ENCODE measurements around the gene MISFA.
"Not testable (repeated sequence)": the region's sequence is repeated elsewhere in the genome, so short reads cannot be mapped to it uniquely, and the experiment has no call there.

The MISFA gene

DNA sequence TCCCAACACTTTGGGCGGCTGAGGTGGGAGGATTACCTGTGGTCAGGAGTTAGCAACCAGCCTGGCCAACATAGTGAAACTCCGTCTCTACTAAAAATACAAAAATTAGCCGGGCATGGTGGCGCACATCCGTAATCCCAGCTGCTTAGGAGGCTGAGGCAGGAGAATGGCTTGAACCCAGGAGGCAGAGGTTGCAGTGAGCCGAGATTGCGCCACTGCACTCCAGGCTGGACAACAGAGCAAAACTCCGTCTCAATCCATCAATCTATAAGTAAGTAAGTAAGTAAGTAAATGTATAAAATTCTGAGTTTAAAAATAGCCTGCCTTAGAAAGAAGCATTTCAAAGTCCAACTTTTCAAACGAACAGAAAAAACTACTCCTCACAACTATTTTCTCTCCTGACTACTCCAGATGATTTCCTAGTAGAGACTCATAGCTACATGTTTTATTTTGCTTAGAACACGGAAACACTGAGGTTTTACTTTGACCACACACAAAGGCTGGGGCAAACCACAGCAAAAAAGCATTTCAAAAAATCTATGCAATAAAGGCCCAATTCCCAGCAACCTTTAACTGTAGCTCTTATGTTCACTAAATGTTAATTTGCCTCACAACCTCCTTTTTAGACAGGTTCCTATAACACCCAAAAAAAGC, 18.2 kb downstream of the MISFA start:
- no peak for DNase-seq (ENCODE audit: low read depth in 1 of 2, low spot score in 1 of 2)

DNA sequence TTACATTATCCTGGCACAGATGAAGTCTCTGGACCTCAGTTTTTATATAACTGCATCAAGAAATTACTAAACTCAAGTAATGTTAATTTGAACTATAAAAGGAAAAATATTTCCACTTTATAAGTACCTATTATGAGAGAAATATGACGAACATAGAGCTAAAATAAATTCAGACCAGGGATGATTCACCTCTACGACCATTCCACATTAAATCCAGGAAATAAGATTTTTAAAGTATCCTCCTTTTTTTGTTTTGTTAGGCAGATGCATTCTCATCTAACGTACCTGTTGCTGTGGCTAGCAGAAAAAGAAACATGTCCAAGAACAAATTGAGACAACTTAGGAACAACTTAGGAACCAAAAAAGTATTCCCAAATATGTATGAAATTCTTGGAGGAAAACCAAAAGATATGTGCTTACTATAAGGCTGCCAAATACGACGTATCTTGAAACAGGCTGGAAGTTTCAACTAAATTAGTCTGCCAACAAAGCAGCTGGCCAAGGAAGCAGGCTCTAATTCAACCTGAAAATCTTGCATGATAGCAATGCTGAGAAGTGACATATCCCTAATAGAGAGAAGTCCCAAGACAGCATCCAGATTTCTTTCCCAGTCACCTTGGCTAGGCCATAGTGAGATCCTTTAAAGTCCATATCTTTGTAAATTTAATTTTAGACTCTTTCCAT, 18.9 kb downstream of the MISFA start:
- no peak for DNase-seq (ENCODE audit: low read depth in 1 of 2, low spot score in 1 of 2)

DNA sequence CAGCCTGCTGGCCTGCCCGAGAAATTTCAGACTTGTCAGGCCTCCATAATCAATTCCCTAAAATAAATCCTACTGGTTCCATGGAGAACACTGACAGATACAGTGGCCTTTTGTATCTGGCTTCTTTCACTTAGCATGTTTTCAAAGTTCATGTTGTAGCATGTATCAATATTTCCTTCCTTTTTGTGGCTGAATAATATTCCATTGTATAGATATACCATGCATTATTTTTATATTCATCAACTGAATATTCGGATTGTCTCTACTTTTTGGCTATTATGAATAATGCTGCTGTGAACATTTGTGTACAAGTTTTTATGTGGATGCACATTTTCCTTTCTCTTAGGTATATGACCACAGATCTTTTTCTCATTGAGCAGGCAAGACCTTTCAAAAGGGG, 24.1 kb downstream of the MISFA start:
- DNase-seq (ENCODE audit: low read depth in 1 of 2, low spot score in 1 of 2): no peak

DNA sequence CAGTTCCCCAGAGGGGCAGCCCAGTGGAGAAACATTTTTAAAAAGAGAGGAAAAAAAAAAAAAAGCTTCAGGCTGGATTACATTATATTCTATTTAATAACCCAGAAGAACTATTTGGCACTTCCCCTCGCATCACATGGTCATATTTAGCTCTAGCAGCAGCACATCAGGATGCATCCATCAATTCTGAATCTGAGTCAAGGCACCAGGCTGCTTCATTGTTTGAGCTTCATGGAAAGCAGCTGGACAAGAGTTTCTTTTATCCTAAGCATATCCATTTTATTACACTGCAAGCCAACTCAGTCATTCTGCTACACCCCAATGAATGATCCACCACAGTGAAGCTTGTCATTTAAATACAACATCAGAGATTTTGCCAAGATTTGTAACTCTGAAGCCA, 24.6 kb downstream of the MISFA start:
- DNase-seq (ENCODE audit: low read depth in 1 of 2, low spot score in 1 of 2): no peak

GRCh38 chr11:18632841-18633240, 33.3 kb downstream of the MISFA start:
- DNase-seq (ENCODE audit: low read depth in 1 of 2, low spot score in 1 of 2): no peak

DNA sequence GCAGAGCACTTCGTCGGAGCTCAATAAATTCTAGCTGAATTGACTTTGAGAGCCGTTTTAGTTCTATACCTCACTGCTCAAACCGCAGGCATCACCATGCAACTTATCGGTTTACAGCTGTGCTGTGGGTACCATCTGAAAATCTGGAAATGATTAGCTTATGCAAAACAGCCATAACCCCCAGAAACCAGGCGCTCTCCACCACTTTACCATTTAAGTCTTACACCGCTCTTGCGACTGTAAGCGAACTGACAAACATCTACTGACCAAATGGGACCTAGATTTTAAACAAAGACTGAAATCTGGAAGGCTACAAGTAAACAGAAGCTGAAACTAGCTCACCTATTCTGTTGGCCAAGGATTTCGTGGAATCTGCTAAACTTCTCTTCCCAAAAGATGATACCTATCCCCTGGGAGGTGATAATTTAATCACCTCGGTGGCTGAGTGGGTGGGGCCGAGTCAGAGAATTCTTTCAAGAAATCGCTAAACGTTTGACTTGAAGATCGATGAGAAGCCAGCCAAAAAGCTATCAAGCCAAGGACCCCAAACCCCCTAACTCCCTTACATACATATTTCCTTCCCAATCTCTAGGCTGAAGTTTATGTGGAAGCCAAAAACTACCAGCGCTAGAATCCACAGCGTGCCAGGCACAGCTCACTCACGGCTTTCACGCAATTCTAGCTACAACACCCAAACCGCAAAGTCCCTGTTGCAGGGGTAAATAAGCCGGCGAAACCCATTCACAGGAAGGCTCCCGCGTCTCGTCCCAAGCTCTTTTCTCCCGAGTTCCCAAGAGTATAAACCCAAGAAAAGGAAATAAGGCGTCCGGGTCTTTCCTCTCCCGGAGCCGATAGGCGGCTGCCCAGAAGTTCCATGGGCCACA, 33.9 kb downstream of the MISFA start:
- DNase-seq (ENCODE audit: low read depth in 1 of 2, low spot score in 1 of 2): no peak

GRCh38 chr11:18634140-18635032, 34.8 kb downstream of the MISFA start, which contains the start of gene SPTY2D1:
Gene SPTY2D1, minus strand, starts transcription at chr11:18634342. Its CDS starts 85 bp downstream, at chr11:18634257.
- peak; percentile 91 to 97 for DNase-seq (ENCODE audit: low read depth in 1 of 2, low spot score in 1 of 2)

DNA sequence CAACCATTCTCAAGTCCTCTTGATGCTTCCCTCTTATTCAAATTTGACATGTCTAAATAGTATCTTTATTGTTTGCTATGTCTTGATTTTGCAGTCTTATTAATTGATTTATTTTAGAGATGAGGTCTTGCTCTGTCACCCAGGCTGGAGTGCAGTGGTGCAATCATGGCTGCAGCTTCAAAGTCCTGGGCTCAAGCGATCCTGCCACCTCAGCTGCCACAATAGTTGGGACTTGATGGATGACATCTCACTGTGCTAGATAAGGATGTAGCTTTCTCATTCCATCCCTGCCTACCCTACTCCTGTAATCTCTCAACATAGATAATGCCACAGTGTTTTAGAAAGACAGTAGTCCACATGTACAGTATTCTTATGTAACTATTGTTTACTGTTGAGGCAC, 42.1 kb downstream of the MISFA start:
- no peak for DNase-seq (ENCODE audit: low read depth in 1 of 2, low spot score in 1 of 2)

- not testable (repeated sequence) for DNase-seq (ENCODE audit: low read depth in 1 of 2, low spot score in 1 of 2)
Observed at GRCh38 chr11:18643034-18643433, 43.4 kb downstream of the MISFA start.

GRCh38 chr11:18650353-18650752, 50.8 kb downstream of the MISFA start:
- no peak for DNase-seq (ENCODE audit: low read depth in 1 of 2, low spot score in 1 of 2)

DNA sequence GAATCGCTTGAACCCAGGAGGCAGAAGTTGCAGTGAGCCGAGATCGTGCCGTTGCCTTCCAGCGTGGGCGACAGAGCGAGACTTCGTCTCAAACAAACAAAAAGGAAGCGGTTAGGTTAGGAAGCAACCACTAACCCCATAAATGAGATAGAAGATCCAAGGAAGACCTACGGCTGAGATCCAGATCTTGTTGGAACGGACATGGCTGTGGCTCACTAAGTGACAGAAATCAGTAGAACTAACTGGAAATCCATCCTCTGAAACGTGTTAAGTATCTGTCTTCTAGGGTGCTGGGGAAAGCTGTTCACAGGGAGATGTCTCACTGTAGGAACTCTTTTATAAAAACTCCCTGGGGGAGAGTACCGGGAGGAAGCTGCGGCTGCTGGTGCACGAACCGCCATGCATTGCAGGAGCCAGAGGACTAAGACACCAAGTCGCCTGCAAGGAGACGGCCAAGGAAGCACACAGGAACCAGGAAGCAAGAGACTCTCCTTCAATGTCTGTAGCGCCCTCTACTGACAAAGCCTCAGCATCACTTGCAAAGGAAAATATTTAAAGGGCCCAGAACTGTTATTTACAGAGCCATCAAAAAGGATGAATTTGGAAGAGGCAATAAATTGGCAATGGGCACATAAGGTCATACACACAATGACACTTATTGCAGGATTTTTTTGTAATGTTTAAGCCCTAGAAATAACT, 51.4 kb downstream of the MISFA start:
- peak in 1 of 2 donors; percentile 22 for DNase-seq (ENCODE audit: low read depth in 1 of 2, low spot score in 1 of 2)

All from activated CD4-positive, alpha-beta T cell treated with anti-CD3 and anti-CD28 coated beads, Interleukin-2, amount 50 U/mL, for 24 hours (primary cell).